ENCODE results near the gene UBE2L3.

UBE2L3 gene

GRCh38 chr22:21629255-21630149, 62.0 kb downstream of the UBE2L3 start, which contains the start of gene YDJC (continued):
- TF ChIP-seq ZBTB20 (tag by site-specific recombination; IDR thresholded peaks at IDR 0.05) (peak; percentile 71; the same call in 1 of the 2 replicates), PRDM6 (tag by site-specific recombination; IDR thresholded peaks at IDR 0.05) (no peak), ZNF114 (tag by site-specific recombination; IDR thresholded peaks at IDR 0.05) (no peak), ZNF157 (tag by site-specific recombination; IDR thresholded peaks at IDR 0.05) (no peak), ZNF19 (tag by site-specific recombination; IDR thresholded peaks at IDR 0.05; ENCODE audit: low read depth) (no peak), ZNF518A (tag by site-specific recombination; conservative IDR thresholded peaks at IDR 0.05; ENCODE audit: low read depth) (0 out of 2 replicates have a peak, but pooled peaks have one; percentile 40), KLF10 (tag by site-specific recombination; IDR thresholded peaks at IDR 0.05) (peak; percentile 64), YY1 (tag by site-specific recombination; IDR thresholded peaks at IDR 0.05) (peak; percentile 84; the same call in 1 of the 2 replicates), HIC1 (tag by site-specific recombination; IDR thresholded peaks at IDR 0.05) (peak; percentile 87), ZNF174 (tag by site-specific recombination; IDR thresholded peaks at IDR 0.05) (no peak), ZNF37A (tag by site-specific recombination; IDR thresholded peaks at IDR 0.05) (no peak), ZFHX2 (tag by site-specific recombination; conservative IDR thresholded peaks at IDR 0.05) (peak; percentile 86), ZFP37 (tag by site-specific recombination; IDR thresholded peaks at IDR 0.05) (no peak), ZNF510 (tag by site-specific recombination; IDR thresholded peaks at IDR 0.05; ENCODE audit: insufficient replicate concordance) (no peak), GLIS1 (tag by site-specific recombination; IDR thresholded peaks at IDR 0.05) (peak; percentile 50), ZNF488 (tag by site-specific recombination; IDR thresholded peaks at IDR 0.05) (no peak), ZNF23 (tag by site-specific recombination; IDR thresholded peaks at IDR 0.05; ENCODE audit: borderline replicate concordance) (no peak), ZNF140 (tag by site-specific recombination; IDR thresholded peaks at IDR 0.05) (no peak), ZNF560 (tag by site-specific recombination; IDR thresholded peaks at IDR 0.05; ENCODE audit: borderline replicate concordance) (no peak), ZBTB21 (tag by site-specific recombination; IDR thresholded peaks at IDR 0.05) (no peak), ZNF239 (tag by site-specific recombination; IDR thresholded peaks at IDR 0.05) (0 out of 2 replicates have a peak, but pooled peaks have one; percentile 12), ZNF76 (tag by site-specific recombination; IDR thresholded peaks at IDR 0.05; ENCODE audit: borderline replicate concordance, low read depth) (peak; percentile 44; the same call in 1 of the 2 replicates), MEIS1 (CRISPR knock-in tag; IDR thresholded peaks at IDR 0.05; ENCODE audit: borderline replicate concordance) (no peak; the same call in 1 of the 2 replicates)
- TF ChIP-seq, protein P1, sequence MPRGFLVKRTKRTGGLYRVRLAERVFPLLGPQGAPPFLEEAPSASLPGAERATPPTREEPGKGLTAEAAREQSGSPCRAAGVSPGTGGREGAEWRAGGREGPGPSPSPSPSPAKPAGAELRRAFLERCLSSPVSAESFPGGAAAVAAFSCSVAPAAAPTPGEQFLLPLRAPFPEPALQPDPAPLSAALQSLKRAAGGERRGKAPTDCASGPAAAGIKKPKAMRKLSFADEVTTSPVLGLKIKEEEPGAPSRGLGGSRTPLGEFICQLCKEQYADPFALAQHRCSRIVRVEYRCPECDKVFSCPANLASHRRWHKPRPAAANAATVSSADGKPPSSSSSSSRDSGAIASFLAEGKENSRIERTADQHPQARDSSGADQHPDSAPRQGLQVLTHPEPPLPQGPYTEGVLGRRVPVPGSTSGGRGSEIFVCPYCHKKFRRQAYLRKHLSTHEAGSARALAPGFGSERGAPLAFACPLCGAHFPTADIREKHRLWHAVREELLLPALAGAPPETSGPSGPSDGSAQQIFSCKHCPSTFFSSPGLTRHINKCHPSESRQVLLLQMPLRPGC (tag by site-specific recombination; IDR thresholded peaks at IDR 0.05), result peak; percentile 53
- TF ChIP-seq, protein P2, sequence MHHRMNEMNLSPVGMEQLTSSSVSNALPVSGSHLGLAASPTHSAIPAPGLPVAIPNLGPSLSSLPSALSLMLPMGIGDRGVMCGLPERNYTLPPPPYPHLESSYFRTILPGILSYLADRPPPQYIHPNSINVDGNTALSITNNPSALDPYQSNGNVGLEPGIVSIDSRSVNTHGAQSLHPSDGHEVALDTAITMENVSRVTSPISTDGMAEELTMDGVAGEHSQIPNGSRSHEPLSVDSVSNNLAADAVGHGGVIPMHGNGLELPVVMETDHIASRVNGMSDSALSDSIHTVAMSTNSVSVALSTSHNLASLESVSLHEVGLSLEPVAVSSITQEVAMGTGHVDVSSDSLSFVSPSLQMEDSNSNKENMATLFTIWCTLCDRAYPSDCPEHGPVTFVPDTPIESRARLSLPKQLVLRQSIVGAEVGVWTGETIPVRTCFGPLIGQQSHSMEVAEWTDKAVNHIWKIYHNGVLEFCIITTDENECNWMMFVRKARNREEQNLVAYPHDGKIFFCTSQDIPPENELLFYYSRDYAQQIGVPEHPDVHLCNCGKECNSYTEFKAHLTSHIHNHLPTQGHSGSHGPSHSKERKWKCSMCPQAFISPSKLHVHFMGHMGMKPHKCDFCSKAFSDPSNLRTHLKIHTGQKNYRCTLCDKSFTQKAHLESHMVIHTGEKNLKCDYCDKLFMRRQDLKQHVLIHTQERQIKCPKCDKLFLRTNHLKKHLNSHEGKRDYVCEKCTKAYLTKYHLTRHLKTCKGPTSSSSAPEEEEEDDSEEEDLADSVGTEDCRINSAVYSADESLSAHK (tag by site-specific recombination; IDR thresholded peaks at IDR 0.05), result peak; percentile 50; the same call in 1 of the 2 replicates

All from HEK293 (cell line).